ENCODE data around the gene LILRB3. TPM values are rescaled to one million over a fixed set of nuclear protein-coding genes. Genes with fewer than 3 reads are reported as not detected.
A peak's percentile ranks its signal among the peaks of the same experiment; 100 is the strongest.

The LILRB3 gene
- total RNA-seq, 1 donor from 2014 or later, result not detected

DNA sequence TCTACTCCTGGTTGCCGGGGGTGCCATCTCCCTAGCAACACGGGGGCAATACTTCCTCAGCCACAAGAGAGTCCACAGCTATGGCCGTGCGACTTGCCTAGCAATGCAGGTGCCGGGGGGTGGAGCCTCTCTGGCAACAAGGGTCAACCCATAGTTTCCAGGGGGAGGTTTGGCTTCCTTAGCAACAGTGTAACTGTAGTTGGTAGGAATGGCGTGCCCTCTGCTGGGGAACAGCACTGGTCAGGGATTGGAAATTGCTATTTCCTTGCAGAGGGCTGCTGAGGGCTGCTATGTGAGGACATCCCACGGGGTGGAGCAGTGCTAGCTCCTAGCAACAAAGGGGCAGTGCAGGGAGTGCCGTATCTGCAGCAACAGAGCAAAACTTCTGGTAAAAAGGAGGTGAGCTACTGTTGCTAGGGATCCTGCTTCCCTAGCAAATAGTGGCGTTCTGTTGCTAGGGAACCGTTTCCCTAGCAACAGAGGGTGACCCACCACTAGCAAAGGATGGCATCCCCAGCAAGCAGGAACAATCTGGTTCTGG is 42.8 kb downstream of the LILRB3 start:
- peaks cover 16% of the 10 kb centered on the region for H3K36me3 ChIP-seq (ENCODE audit: control insufficient read depth, insufficient read depth, low read length)
- DNase-seq (ENCODE audit: low read depth) (peak; percentile 58), FAIRE-seq (peak; percentile 62)

GRCh38 chr19:54179262-54179852 is 43.5 kb downstream of the LILRB3 start:
- peaks cover 16% of the 10 kb centered on the region for H3K36me3 ChIP-seq (ENCODE audit: control insufficient read depth, insufficient read depth, low read length)
- no peaks in the 10 kb centered on the region for H3K27me3 ChIP-seq (ENCODE audit: control insufficient read depth, insufficient read depth, low read length)
- DNase-seq (ENCODE audit: low read depth) (no peak), FAIRE-seq (no peak)
- TF ChIP-seq, protein P1, sequence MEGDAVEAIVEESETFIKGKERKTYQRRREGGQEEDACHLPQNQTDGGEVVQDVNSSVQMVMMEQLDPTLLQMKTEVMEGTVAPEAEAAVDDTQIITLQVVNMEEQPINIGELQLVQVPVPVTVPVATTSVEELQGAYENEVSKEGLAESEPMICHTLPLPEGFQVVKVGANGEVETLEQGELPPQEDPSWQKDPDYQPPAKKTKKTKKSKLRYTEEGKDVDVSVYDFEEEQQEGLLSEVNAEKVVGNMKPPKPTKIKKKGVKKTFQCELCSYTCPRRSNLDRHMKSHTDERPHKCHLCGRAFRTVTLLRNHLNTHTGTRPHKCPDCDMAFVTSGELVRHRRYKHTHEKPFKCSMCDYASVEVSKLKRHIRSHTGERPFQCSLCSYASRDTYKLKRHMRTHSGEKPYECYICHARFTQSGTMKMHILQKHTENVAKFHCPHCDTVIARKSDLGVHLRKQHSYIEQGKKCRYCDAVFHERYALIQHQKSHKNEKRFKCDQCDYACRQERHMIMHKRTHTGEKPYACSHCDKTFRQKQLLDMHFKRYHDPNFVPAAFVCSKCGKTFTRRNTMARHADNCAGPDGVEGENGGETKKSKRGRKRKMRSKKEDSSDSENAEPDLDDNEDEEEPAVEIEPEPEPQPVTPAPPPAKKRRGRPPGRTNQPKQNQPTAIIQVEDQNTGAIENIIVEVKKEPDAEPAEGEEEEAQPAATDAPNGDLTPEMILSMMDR (IDR thresholded peaks at IDR 0.05; ENCODE audit: insufficient read depth, low read length, severe bottlenecking), result no peak
- no peak overlapping the region for H3K4me3 ChIP-seq (ENCODE audit: low read depth, low read length)

More for the DNA sequence above, 42.8 kb downstream of the LILRB3 start:
- no peaks in the 10 kb centered on the region for H3K27me3 ChIP-seq (ENCODE audit: control insufficient read depth, insufficient read depth, low read length)
- TF ChIP-seq, protein P1 (IDR thresholded peaks at IDR 0.05; ENCODE audit: insufficient read depth, low read length, severe bottlenecking), result peak; percentile 42
- no peak overlapping the region for H3K4me3 ChIP-seq (ENCODE audit: low read depth, low read length)

DNA sequence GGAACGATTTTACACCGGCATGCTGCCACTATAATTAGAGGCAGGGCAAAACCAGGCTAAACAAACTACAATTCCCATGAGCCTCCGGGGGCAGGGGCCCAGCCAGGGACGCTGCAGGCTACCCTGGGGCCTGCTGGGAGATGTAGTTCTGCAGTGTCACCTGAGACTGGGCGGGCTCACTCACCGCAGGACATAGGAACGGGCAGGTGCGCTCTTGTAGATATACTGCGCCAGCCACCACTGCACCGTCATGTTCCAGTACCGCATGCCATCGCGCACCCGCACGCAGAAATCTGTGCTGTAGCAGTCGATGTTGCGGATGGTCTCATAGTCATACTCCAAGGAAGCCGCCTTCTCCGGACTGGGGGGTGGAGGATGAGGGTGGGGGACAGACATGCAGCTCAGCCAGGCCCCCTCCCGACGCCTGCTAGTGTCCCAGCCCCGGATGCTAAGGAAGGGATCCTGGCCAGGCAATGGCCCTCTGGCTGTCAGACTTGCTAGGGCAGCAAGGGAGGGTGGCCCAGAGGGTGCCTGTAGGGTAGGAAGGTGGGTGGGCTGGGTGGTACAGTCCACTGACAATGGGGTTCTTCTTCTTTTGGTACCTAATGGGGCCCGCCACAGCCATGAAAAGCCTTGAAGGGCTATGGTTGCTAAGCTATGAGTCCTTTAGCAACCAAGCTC is 44.1 kb downstream of the LILRB3 start:
- Histone ChIP-seq H3K36me3 (ENCODE audit: control insufficient read depth, insufficient read depth, low read length) (peaks cover 16% of the 10 kb centered on the region), H3K4me3 (ENCODE audit: low read depth, low read length) (no peak overlapping the region), H3K27me3 (ENCODE audit: control insufficient read depth, insufficient read depth, low read length) (no peaks in the 10 kb centered on the region)
- DNase-seq (ENCODE audit: low read depth) (no peak), FAIRE-seq (peak; percentile 50)
- TF ChIP-seq, protein P1 (IDR thresholded peaks at IDR 0.05; ENCODE audit: insufficient read depth, low read length, severe bottlenecking), result no peak

- TF ChIP-seq, protein P1 (IDR thresholded peaks at IDR 0.05; ENCODE audit: insufficient read depth, low read length, severe bottlenecking), result no peak
- DNase-seq (ENCODE audit: low read depth) (no peak), FAIRE-seq (no peak)
- peaks cover 6% of the 10 kb centered on the region for H3K36me3 ChIP-seq (ENCODE audit: control insufficient read depth, insufficient read depth, low read length)
- no peak overlapping the region for H3K4me3 ChIP-seq (ENCODE audit: low read depth, low read length)
- no peaks in the 10 kb centered on the region for H3K27me3 ChIP-seq (ENCODE audit: control insufficient read depth, insufficient read depth, low read length)
Measured at GRCh38 chr19:54173951-54174834, 48.6 kb downstream of the LILRB3 start.

GRCh38 chr19:54173359-54173699 is 49.5 kb downstream of the LILRB3 start:
- no peaks in the 10 kb centered on the region for H3K27me3 ChIP-seq (ENCODE audit: control insufficient read depth, insufficient read depth, low read length)
- FAIRE-seq (no peak), DNase-seq (ENCODE audit: low read depth) (no peak)
- peaks cover 2% of the 10 kb centered on the region for H3K36me3 ChIP-seq (ENCODE audit: control insufficient read depth, insufficient read depth, low read length)
- peak overlapping the region; percentile 59 for H3K4me3 ChIP-seq (ENCODE audit: low read depth, low read length)
- TF ChIP-seq, protein P1 (IDR thresholded peaks at IDR 0.05; ENCODE audit: insufficient read depth, low read length, severe bottlenecking), result no peak
